Measurements from ENCODE around the gene LPCAT1.
"Not testable (repeated sequence)": the region's sequence is repeated elsewhere in the genome, so short reads cannot be mapped to it uniquely, and the experiment has no call there.

Gene LPCAT1, protein sequence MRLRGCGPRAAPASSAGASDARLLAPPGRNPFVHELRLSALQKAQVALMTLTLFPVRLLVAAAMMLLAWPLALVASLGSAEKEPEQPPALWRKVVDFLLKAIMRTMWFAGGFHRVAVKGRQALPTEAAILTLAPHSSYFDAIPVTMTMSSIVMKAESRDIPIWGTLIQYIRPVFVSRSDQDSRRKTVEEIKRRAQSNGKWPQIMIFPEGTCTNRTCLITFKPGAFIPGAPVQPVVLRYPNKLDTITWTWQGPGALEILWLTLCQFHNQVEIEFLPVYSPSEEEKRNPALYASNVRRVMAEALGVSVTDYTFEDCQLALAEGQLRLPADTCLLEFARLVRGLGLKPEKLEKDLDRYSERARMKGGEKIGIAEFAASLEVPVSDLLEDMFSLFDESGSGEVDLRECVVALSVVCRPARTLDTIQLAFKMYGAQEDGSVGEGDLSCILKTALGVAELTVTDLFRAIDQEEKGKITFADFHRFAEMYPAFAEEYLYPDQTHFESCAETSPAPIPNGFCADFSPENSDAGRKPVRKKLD
- total RNA-seq = 70.3 to 166 (median 120) reads per million in 9 experiments

DNA sequence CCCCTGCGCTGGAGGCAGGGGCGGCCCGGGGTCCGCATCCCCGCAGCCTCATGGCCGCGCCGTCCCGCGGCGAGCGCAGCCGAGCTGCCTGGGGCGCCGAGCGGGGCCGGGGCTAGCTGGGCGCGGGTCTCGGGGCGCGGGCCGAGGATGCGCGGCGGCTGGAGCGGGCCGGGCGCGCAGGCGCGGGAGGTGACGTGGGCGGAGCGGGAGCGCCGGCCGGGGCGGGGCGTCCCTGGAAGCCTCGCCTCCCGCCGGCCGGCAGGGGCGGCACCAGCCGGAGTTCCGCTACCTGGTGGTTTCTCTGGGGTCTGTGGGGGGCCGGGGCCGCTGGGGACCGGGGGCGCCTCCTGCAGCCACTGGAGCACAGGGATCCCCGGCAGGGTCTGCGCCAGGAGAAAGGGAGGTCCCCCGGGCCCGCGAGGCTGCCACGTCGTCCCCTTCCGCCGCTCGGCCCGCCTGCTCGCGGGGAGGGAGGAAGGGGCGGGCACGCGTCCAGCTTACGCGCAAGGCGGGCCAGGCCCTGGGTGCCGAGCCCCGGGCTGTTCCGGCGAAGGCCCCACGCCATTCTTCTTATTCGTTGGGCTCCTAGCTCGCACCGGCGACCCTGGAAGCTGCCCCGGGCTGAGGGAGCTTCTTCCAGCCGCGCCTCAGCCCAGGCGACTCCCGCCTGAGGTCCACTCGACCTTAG is at the start of gene LPCAT1:
LPCAT1 (minus strand) TSS at position 168 of the 688 bp plus-strand sequence; CDS start at position 52, 116 bp downstream.
- peaks cover 39% of the 10 kb centered on the region for H3K36me3 Mint-ChIP-seq (ENCODE audit: insufficient read depth)
- peak within 1 kb of the TSS; percentile 97 to 99 for H3K4me3 Mint-ChIP-seq
- H3K4me1 Mint-ChIP-seq (ENCODE audit: low read depth in 2 of 2) = peaks cover 34 to 41% of the 10 kb centered on the region in 2 donors
- H3K9me3 Mint-ChIP-seq = no peaks in the 10 kb centered on the region
- peak within 1 kb of the TSS; percentile 96 to 99 for H3K27ac Mint-ChIP-seq
- ATAC-seq (replicated peaks) = peak; percentile 80
- DNase-seq = peak; percentile 64 to 77 (median 77)
- no peaks in the 10 kb centered on the region for H3K27me3 Mint-ChIP-seq

DNA sequence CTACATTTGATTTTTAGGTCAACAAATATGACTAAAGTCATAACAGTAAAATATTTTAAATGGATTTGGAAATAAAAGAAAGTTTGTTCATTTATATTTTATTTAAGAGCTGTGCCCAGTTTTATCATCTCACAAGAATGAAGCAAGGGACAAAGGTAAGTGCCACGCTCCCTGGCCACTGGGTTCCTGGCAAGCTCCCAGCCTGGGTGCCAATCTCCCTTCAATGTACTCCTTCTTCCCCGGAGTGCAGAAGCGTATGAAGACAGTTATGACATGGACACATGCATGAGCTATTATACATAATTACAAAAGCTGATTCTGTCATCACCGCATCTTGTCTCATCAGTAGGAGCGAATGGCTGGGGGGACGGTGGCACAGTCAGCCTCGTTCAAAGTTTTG is 48.1 kb upstream of the LPCAT1 start:
- not testable (repeated sequence) for H3K27me3 Mint-ChIP-seq; H3K9me3 Mint-ChIP-seq; H3K36me3 Mint-ChIP-seq (ENCODE audit: insufficient read depth); H3K4me3 Mint-ChIP-seq; H3K27ac Mint-ChIP-seq; DNase-seq; H3K4me1 Mint-ChIP-seq (ENCODE audit: low read depth in 2 of 2); ATAC-seq (replicated peaks)

DNA sequence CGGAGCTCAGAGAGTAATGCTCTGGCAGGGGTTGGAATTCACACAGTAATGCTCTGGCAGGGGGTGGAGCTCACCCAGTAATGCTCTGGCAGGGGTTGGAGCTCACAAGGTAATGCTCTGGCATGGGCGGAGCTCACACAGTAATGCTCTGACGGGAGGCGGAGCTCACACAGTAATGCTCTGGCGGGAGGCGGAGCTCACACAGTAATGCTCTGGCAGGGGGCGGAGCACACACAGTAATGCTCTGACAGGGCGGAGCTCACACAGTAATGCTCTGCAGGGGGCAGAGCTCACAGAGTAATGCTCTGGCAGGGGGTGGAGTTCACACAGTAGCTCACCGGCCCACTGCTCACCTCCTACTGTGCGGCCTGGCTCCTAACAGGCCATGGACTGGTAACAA is 47.2 kb upstream of the LPCAT1 start:
- no peaks in the 10 kb centered on the region for H3K27me3 Mint-ChIP-seq
- ATAC-seq (replicated peaks) = no peak
- peaks cover 0 to 6% of the 10 kb centered on the region in 2 donors for H3K4me1 Mint-ChIP-seq (ENCODE audit: low read depth in 2 of 2)
- peaks cover 4% of the 10 kb centered on the region for H3K36me3 Mint-ChIP-seq (ENCODE audit: insufficient read depth)
- no peaks in the 10 kb centered on the region for H3K9me3 Mint-ChIP-seq
- peak overlapping the region in 1 of 2 donors; percentile 29 for H3K27ac Mint-ChIP-seq
- DNase-seq = no peak
- H3K4me3 Mint-ChIP-seq = no peak overlapping the region

DNA sequence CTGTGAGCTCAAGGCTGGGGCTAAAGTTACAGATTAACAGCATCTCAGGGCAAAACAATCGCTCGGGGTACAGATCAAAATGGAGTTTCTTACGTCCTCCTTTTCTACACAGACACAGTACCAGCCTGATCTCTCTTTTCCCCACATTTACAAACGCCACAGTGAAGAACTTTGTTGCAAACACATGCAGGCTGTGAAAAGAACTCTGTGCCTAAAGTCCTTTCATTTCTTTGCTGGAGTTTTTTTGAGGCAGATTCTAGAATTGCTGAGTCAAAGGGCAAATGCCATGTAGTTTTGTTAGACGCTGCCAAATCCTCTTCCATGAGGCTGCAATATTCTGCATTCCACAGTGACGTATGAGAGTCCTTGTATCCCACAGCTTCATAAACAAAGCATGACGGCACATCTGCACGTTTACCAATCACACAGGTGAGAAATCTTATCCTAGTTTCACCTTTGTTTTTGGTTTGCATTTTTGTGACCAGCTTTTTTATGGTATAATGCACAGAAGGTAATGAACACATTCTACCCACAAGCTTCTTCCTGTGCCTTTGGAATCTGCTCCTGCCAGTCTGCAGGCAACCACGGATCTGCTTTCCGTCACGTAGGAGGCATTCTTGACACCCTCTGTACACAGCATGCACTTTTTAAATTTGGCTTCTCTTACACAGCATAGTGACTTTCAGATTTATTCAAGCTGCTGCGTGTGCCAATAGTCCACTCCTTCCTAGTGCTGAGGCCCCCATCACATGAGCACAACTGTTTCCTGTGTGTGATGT is 44.6 kb upstream of the LPCAT1 start:
- H3K36me3 Mint-ChIP-seq (ENCODE audit: insufficient read depth) = peaks cover under 1% of the 10 kb centered on the region
- ATAC-seq (replicated peaks) (no peak), DNase-seq (no peak)
- H3K4me1 Mint-ChIP-seq (ENCODE audit: low read depth in 2 of 2) = peaks cover 0 to 3% of the 10 kb centered on the region in 2 donors
- no peak overlapping the region for H3K27ac Mint-ChIP-seq
- no peaks in the 10 kb centered on the region for H3K27me3 Mint-ChIP-seq
- H3K9me3 Mint-ChIP-seq = no peaks in the 10 kb centered on the region
- H3K4me3 Mint-ChIP-seq = no peak overlapping the region

DNA sequence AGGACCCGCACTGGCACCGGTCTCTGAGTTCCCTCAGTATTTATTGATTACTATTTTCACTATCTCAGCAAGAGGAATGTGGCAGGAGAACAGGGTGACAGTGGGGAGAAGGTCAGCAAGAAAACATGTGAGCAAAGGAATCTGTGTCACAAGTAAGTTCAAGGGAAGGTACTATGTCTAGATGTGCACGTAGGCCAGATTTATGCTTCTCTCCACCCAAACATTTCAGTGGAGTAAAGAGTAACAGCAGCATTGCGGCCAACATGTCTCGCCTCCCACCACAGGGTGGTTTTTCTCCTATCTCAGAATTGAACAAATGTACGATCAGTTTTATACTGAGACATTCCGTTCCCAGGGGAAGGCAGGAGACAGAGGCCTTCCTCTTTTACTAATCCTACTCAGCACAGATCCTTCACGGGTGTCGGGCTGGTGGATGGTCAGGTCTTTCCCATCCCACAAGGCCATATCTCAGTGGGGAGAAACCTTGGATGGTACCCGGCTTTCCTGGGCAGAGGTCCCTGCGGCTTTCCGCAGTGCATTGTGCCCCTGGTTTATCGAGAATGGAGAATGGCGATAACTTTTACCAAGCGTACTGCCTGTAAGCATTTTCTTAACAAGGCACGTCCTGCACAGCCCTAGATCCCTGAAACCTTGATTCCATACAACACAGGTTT is 43.9 kb upstream of the LPCAT1 start:
- ATAC-seq (replicated peaks); H3K36me3 Mint-ChIP-seq (ENCODE audit: insufficient read depth); H3K4me1 Mint-ChIP-seq (ENCODE audit: low read depth in 2 of 2); H3K4me3 Mint-ChIP-seq; H3K27me3 Mint-ChIP-seq; H3K9me3 Mint-ChIP-seq; DNase-seq: not testable (repeated sequence)
- H3K27ac Mint-ChIP-seq = peak overlapping the region; percentile 22 to 62

DNA sequence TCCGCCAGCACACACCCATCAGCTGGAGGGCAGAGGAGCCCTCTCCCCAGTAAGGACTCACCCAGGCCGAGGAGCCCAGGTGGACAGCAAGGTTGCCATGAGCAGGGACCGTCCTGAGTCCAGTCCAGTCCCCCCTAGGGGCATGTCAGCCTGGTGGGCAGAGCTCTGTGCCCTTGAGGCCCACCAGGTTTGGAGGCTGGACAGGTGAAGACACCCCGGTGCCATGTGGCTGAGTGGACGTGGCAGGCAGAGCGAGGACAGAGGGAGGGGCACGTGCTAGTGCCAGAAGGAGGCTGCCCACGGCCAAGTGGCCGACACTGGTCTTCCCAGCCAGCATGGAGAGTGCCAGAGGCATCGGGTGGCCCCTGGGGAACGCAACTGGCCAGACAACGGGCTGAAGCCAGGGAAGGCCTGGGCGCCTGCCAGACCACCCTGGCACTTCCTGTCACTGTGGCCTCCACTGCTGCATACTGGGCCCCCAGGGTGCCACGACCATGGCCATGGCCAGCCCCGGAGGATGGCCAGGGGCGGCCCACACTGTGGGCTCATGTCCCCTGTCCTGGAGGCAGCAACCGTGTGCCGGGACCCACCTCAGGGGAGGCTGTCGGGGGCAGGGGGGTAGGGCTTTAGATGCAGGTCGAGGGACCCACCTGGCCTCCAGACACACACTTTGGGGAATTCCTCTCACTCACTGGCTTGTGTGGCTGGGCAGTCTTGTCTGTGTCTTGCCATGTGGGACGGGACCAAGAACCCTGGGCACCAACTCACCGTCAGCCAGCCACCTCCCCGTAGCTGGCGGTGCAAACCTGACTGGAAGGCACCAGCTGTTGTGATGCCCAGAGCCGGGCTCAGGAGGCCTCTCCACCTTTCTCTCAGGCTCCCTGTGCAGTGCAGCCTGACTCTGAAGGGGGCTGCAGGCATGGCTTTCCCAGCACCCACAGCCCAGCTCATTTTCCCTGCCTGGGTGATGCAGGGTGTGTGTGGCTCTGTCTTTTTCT is 42.3 kb upstream of the LPCAT1 start:
- DNase-seq = no peak
- Mint-ChIP-seq H3K4me3 (no peak overlapping the region), H3K9me3 (no peaks in the 10 kb centered on the region), H3K27me3 (peaks cover 6 to 13% of the 10 kb centered on the region in 2 donors), H3K36me3 (ENCODE audit: insufficient read depth) (no peaks in the 10 kb centered on the region), H3K4me1 (ENCODE audit: low read depth in 2 of 2) (peaks cover 0 to 3% of the 10 kb centered on the region in 2 donors), H3K27ac (no peak overlapping the region)
- ATAC-seq (replicated peaks) = no peak

DNA sequence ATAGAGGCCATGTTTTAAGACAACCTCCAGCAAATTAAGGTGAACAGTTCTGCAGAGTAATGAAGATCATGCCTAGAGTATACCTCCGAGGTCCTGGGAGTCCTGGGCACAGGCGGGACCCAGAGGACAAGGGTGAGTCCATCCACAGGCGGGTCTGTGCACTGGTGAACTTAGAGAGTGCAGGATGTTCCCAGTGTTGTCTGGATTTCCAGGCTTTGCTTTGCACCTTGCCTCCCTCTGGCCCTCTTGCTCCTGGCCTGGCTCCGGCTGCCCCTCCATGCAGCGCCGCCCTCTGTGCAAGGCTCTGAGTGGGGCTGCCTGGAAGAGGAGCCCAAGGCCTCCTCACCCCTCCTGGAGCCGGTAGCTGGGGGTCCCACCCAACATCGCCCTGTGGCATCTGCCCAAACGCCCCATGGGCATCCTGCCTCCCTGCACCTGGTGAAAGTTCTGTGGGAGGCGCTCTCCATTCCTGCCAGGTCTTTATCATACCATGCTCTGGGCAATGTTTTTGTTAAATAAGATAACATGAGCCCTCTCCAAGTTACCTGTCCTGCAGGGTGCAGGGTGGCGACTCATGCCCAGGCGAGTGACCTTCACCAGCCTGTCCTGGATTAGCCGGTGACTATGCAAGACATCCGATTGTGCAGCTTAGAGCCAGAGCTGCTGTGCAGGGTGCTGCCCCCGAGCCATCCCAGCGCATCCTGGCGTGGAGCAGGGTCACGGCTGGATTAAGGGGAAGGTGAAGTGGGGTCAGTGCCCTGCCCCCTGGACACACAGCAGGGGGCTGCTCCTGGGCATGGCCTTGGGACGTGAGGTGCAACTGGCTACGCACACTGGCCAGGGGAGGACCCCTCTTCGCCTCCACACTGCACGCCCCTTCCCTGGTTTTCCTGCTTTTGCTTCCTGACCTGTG is 41.3 kb upstream of the LPCAT1 start:
- ATAC-seq (replicated peaks) = no peak
- no peaks in the 10 kb centered on the region for H3K9me3 Mint-ChIP-seq

DNA sequence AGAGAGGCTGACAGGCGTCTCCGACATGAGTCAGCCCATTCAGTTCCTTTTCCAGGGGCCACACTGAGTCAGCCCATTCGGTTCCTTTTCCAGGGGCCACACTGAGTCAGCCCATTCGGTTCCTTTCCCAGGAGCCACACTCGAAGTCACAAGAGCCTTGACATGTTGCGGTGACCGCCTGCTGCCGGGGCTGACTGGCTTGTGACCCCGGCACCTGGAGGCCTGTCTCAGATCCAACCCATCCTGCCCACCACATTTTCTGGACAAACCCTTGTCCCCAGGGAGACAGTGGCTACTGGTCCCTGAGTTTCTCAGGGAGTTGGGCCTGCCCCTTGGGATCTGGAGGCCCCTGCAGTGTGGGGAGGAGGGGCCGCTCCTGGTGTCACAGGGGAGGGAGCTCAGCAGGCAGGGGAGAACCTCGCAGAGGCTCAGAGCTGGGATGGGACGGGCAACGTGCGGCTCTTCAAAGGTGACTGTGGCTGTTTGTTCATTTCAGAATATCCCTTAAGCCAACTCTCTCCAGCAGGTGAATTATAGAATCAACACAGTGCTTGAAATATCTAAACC is 40.5 kb upstream of the LPCAT1 start:
- ATAC-seq (replicated peaks) = peak; percentile 22
- Mint-ChIP-seq H3K27ac (no peak overlapping the region), H3K9me3 (no peaks in the 10 kb centered on the region), H3K27me3 (peaks cover 14 to 19% of the 10 kb centered on the region in 2 donors), H3K4me3 (no peak overlapping the region), H3K36me3 (ENCODE audit: insufficient read depth) (no peaks in the 10 kb centered on the region), H3K4me1 (ENCODE audit: low read depth in 2 of 2) (no peaks in the 10 kb centered on the region)
- DNase-seq = no peak

More for the DNA sequence above, 41.3 kb upstream of the LPCAT1 start:
- H3K36me3 Mint-ChIP-seq (ENCODE audit: insufficient read depth) = no peaks in the 10 kb centered on the region
- DNase-seq = no peak
- no peak overlapping the region for H3K27ac Mint-ChIP-seq
- H3K27me3 Mint-ChIP-seq = peaks cover 14 to 16% of the 10 kb centered on the region in 2 donors
- H3K4me1 Mint-ChIP-seq (ENCODE audit: low read depth in 2 of 2) = peaks cover 0 to under 1% of the 10 kb centered on the region in 2 donors
- H3K4me3 Mint-ChIP-seq = no peak overlapping the region

DNA sequence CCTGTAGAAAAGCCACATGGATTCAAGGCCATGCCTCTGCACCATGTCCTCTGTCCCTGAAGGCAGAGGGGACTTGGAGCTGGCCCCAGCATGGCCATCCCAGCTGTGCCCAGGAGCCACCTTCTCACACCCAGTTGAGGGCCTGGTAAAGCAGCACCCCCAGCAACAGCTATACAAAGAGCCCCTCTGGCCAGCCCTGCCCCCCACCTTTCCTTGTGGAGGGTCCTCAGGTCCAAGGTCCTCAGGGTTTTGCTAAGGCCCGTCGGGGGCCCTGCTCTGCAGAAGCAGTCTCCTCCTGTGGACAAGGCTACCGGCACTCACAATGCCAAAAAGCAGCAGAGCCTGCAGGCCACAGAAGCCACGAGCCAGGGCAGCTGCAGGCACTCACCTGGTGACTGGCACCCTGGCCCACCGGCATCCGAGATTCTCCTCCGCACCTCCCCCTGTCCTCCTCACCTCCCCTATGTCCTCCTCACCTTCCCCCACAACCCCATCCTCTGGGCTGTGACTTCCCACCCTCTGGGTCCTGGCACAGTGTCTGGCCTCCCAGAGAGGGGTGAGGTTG is 39.9 kb upstream of the LPCAT1 start:
- peaks cover 14 to 25% of the 10 kb centered on the region in 2 donors for H3K27me3 Mint-ChIP-seq
- no peak for ATAC-seq (replicated peaks)
- no peaks in the 10 kb centered on the region for H3K36me3 Mint-ChIP-seq (ENCODE audit: insufficient read depth)
- H3K27ac Mint-ChIP-seq = no peak overlapping the region
- no peaks in the 10 kb centered on the region for H3K4me1 Mint-ChIP-seq (ENCODE audit: low read depth in 2 of 2)
- H3K4me3 Mint-ChIP-seq = no peak overlapping the region
- H3K9me3 Mint-ChIP-seq = no peaks in the 10 kb centered on the region
- DNase-seq = no peak

DNA sequence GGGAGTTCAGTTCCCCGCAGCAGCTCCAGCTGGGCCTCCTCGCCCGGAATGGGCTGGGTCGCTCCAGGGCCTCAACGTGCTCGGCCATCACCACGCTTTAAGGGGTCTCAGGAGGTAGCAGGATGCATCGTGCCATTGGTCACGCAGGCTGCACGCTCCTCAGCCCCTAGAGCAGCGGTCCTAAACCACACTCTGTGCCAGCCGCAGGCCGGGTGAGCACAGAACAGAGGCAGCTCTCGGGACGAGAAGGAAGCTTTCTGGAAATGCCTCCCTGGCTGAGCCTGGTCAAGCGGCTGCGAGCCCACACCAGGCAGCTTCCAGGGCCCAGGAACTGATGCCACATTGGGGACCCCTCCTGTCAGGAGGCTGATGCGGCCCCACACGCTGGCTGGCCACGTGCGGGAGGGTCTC is 39.3 kb upstream of the LPCAT1 start:
- Mint-ChIP-seq H3K9me3 (no peaks in the 10 kb centered on the region), H3K36me3 (ENCODE audit: insufficient read depth) (no peaks in the 10 kb centered on the region), H3K27ac (no peak overlapping the region), H3K4me1 (ENCODE audit: low read depth in 2 of 2) (no peaks in the 10 kb centered on the region), H3K27me3 (peaks cover 14 to 26% of the 10 kb centered on the region in 2 donors), H3K4me3 (no peak overlapping the region)
- DNase-seq = no peak
- no peak for ATAC-seq (replicated peaks)

DNA sequence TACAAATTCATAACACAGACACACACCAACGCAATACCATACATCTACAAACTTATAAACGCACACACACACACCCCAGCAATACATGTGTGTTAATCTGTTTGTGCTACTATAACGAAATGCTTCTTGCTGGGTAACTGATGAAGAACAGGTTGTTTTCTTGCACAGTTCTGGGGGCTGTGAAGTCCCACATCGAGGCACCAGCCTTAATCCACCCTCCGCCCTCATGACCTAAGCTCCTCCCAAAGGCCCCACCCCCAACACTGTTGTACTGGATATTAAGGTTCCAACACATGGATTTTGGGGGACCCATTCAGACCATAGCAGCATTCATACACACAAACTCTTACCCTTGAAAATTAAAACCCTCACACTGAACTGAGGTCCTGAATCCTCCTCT is 38.8 kb upstream of the LPCAT1 start:
- ATAC-seq (replicated peaks) (no peak), DNase-seq (no peak)
- Mint-ChIP-seq H3K4me3 (no peak overlapping the region), H3K27ac (no peak overlapping the region), H3K4me1 (ENCODE audit: low read depth in 2 of 2) (no peaks in the 10 kb centered on the region), H3K36me3 (ENCODE audit: insufficient read depth) (no peaks in the 10 kb centered on the region), H3K9me3 (no peaks in the 10 kb centered on the region), H3K27me3 (peaks cover 14 to 26% of the 10 kb centered on the region in 2 donors)

Measured in effector memory CD8-positive, alpha-beta T cell (primary cell).